ENCODE measurements around the gene KRTAP4-1.
"Not testable (repeated sequence)": the region's sequence is repeated elsewhere in the genome, so short reads cannot be mapped to it uniquely, and the experiment has no call there.

The KRTAP4-1 gene

GRCh38 chr17:41212524-41213169 lies 27.9 kb upstream of the KRTAP4-1 start:
- TF ChIP-seq CTCF (IDR thresholded peaks at IDR 0.05; ENCODE audit: insufficient read depth, low read depth, low read length, missing control alignments), result no peak
- no peak overlapping the region for H3K4me3 ChIP-seq (ENCODE audit: low read depth, low read length)
- DNase-seq (ENCODE audit: low read depth), result no peak

GRCh38 chr17:41211845-41212466 lies 27.2 kb upstream of the KRTAP4-1 start:
- no peak for DNase-seq (ENCODE audit: low read depth)
- no peak overlapping the region for H3K4me3 ChIP-seq (ENCODE audit: low read depth, low read length)
- no peak for TF ChIP-seq CTCF (IDR thresholded peaks at IDR 0.05; ENCODE audit: insufficient read depth, low read depth, low read length, missing control alignments)

GRCh38 chr17:41199421-41200078 lies 14.8 kb upstream of the KRTAP4-1 start:
- no peak overlapping the region for H3K4me3 ChIP-seq (ENCODE audit: low read depth, low read length)
- DNase-seq (ENCODE audit: low read depth), result no peak
- no peak for TF ChIP-seq CTCF (IDR thresholded peaks at IDR 0.05; ENCODE audit: insufficient read depth, low read depth, low read length, missing control alignments)

GRCh38 chr17:41196068-41196467 lies 11.4 kb upstream of the KRTAP4-1 start:
- H3K4me3 ChIP-seq (ENCODE audit: low read depth, low read length), result no peak overlapping the region
- DNase-seq (ENCODE audit: low read depth), result peak; percentile 37
- no peak for TF ChIP-seq CTCF (IDR thresholded peaks at IDR 0.05; ENCODE audit: insufficient read depth, low read depth, low read length, missing control alignments)

GRCh38 chr17:41190328-41190727 lies 5.6 kb upstream of the KRTAP4-1 start:
- no peak for TF ChIP-seq CTCF (IDR thresholded peaks at IDR 0.05; ENCODE audit: insufficient read depth, low read depth, low read length, missing control alignments)
- no peak for DNase-seq (ENCODE audit: low read depth)
- no peak overlapping the region for H3K4me3 ChIP-seq (ENCODE audit: low read depth, low read length)

- not testable (repeated sequence) for H3K4me3 ChIP-seq (ENCODE audit: low read depth, low read length); DNase-seq (ENCODE audit: low read depth)
These were observed 5.2 kb upstream of the KRTAP4-1 start, which contains the start of gene KRTAP9-1 for GRCh38 chr17:41189837-41190318. TSS of gene KRTAP9-1 (plus strand) at chr17:41189887. CDS start at chr17:41189887, 0 bp downstream.

GRCh38 chr17:41186872-41187271 lies 2.2 kb upstream of the KRTAP4-1 start:
- no peak for DNase-seq (ENCODE audit: low read depth)
- H3K4me3 ChIP-seq (ENCODE audit: low read depth, low read length), result no peak overlapping the region
- TF ChIP-seq CTCF (IDR thresholded peaks at IDR 0.05; ENCODE audit: insufficient read depth, low read depth, low read length, missing control alignments), result no peak

All from GM12865 (cell line).